ENCODE data around the gene CHRM4.
A peak's percentile ranks its signal among the peaks of the same experiment; 100 is the strongest.
"Not testable (repeated sequence)": the region's sequence is repeated elsewhere in the genome, so short reads cannot be mapped to it uniquely, and the experiment has no call there.

The CHRM4 gene

DNA sequence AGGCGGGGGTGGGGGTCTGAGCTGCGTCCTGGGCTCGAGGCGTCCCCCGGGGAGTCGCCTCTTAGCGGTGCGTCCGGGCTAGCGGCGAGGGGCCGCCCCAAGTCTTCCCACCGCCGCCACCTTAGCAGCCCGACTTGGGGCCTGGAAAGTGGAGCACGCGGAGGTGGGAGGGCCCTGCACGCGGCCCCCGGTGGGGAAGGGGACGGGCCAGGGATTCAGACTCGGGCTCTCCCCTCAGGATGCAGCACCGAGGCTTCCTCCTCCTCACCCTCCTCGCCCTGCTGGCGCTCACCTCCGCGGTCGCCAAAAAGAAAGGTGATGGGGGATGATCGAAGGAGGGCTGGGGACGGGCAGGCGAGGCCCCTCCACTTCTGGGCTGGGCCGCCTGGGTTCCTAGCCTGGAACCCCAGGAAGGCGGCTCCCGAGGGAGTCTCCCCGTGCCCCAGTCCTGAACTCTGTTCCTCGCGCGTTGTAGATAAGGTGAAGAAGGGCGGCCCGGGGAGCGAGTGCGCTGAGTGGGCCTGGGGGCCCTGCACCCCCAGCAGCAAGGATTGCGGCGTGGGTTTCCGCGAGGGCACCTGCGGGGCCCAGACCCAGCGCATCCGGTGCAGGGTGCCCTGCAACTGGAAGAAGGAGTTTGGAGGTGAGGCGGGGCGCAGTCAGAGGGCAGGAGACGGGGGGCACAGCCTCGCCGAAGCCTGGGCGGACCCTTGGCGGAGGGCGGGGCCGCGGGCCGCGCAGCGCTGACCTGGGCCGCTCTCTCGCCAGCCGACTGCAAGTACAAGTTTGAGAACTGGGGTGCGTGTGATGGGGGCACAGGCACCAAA lies 9.5 kb downstream of the CHRM4 start:
- DNase-seq (ENCODE audit: low spot score), result no peak

DNA sequence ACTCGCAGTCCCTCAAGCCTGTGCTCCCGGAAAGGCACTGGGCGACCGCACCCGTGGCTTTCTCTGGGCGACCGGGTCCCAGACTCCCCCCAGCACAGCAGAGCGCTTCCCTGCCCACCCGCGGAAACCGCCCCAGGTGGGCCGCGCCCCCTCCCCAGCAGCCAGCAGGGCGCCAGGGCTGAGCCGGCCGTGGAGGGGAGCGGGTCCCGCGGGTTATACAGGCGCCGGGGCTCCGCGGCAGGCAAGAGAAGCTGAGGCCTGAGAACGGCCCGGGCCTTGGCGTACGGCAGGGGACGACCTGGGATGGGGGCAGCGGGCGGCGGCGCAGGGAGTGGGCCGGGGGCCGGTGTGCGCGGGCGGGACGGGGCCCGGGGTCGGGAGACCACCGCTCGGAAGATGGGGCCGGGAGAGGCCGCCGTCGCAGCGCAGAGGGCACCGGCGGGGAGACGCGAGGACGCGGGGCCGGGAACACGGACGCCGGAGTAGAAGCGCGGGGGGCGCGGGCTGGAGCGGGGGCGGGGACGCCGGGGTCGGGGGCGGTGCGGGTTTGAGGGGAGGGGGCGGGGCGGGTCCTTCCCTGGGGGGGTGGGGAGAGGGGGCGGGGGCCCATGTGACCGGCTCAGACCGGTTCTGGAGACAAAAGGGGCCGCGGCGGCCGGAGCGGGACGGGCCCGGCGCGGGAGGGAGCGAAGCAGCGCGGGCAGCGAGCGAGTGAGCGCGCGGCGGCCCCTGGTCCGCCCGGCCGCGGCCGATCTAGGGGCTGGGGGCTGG lies 10.3 kb downstream of the CHRM4 start, which contains the start of gene MDK:
Gene MDK, plus strand, starts transcription at position 622 of the 771 bp plus-strand sequence. CDS start 389 bp downstream, outside the sequence.
- peak; percentile 83 for DNase-seq (ENCODE audit: low spot score)

DNA sequence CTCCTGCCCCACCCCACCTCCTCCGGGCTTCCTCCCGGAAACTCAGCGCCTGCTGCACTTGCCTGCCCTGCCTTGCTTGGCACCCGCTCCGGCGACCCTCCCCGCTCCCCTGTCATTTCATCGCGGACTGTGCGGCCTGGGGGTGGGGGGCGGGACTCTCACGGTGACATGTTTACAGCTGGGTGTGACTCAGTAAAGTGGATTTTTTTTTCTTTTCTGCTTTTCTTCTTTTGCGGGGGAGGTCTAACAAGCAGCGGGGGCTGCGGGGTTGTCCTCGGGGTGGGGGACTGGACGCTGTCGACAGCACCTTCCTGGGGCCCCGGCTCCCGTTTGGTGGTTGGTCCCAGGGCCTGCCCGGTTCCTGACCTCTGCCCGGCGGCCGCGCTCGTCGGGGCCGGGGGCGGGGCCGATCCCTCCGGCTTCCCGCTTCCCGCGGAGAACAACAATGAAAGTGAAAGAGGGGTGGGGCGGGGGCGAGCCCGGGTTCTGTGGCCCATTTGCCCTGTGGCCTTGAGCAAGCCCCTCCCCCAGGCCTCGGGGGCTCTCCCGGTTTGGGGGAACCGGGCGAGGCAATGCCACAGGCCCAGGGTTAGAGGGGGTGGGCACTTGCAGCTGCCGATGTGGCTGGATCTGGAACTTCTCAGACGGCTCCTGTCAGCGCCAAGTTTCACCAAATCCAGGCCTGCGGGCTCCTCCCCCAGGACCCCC lies 11.1 kb downstream of the CHRM4 start:
- peak; percentile 82 for DNase-seq (ENCODE audit: low spot score)

DNA sequence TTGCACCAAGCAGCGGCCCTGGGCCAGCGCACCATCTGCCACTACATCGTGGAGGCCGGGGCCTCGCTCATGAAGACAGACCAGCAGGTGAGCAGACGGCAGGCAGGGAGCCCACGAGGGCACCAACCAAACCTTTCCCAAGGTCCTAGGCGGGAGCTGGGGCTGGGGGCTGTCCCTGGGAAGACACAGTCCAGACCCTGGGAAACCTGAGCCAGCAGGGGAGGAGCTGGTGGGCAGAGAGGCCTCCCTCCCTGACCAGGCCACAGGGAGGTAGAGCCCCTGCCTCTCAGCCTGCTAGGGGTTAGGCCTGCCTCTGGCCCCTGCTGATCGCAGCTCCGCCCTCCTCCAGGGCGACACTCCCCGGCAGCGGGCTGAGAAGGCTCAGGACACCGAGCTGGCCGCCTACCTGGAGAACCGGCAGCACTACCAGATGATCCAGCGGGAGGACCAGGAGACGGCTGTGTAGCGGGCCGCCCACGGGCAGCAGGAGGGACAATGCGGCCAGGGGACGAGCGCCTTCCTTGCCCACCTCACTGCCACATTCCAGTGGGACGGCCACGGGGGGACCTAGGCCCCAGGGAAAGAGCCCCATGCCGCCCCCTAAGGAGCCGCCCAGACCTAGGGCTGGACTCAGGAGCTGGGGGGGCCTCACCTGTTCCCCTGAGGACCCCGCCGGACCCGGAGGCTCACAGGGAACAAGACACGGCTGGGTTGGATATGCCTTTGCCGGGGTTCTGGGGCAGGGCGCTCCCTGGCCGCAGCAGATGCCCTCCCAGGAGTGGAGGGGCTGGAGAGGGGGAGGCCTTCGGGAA lies 11.9 kb downstream of the CHRM4 start:
- not testable (repeated sequence) for DNase-seq (ENCODE audit: low spot score)

DNA sequence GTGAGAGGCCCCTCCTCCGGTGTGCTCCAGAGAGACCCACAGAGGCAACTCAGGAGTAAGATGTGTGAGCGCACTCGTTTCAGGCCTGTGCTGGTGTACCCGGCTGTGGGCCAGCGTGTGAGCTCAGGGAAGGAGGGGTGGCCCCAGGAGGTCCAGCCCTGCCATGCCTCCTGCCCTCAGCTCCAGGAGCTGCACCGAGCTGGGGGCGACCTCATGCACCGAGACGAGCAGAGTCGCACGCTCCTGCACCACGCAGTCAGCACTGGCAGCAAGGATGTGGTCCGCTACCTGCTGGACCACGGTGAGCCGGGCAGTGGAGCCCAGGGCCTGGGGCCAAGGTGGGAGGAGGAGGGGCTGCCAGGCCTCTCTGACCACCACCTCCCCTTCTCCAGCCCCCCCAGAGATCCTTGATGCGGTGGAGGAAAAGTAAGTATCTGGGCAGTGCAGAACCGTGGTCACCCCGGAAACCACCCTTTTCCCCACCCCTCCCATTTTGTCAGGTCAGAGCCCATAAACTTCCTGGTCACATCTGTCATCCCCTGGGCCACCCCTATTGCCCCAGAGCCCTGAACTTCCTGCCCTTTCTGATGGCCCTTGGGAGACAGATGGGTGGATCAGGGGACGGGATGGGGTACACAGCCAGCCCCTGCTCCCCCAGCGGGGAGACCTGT lies 12.6 kb downstream of the CHRM4 start:
- DNase-seq (ENCODE audit: low spot score), result no peak

DNA sequence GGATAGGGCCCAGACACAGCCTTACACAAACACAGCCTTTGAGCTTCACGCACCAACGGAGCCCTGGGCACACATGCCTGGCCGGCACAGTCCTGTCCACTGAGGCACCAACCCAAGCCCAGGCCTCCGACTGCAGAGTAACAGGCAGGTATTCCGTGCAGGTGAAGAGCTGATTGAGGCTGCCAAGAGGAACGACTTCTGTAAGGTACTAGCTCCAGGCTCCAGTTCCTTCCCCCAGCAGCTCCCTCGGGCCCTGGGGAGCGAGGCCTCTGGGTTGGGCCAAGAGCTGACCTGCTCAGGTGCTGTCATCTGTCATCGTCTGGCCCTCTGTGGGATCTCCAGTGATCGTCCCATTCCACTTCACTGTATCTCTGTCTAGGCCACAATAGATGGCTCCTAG lies 13.3 kb downstream of the CHRM4 start:
- DNase-seq (ENCODE audit: low spot score), result no peak

DNA sequence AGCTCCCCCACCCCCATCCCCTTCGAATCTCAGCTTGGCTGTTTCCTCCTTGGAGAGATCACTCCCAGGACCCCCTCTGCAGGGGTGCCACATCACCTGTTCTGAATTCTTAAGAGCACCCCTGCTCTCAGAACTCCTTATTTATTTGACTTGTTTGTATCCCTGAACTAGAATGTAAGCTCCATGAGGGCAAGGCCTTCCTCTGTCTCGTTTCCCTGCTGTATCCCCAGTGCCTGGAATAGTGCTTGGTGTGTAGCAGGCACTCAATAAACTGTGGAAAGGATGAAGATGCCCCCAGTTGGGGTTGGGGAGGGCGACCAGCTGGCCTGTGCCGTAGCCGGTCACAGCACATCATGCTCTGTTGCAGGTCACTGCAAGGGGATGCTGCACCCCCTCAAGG lies 13.7 kb downstream of the CHRM4 start:
- no peak for DNase-seq (ENCODE audit: low spot score)

DNA sequence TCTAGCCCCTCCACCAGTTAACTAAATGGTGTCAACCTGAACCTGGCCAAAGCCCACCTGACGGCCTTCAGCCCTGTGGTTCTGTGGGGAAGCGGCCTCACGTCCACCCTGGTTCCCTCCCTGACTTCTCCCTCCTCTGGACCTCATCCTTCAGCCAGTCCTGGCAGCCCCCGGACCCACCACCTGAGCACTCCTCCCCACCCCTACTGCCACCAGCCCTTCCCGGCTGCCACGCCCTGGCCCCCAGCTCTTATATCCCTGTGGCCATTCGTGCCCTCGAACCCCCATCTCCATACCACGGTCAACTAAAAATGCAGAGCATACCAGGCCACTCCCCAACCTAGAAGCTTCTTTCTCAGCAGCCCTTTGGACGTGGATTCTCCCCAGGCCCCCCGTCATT lies 14.3 kb downstream of the CHRM4 start:
- no peak for DNase-seq (ENCODE audit: low spot score)

DNA sequence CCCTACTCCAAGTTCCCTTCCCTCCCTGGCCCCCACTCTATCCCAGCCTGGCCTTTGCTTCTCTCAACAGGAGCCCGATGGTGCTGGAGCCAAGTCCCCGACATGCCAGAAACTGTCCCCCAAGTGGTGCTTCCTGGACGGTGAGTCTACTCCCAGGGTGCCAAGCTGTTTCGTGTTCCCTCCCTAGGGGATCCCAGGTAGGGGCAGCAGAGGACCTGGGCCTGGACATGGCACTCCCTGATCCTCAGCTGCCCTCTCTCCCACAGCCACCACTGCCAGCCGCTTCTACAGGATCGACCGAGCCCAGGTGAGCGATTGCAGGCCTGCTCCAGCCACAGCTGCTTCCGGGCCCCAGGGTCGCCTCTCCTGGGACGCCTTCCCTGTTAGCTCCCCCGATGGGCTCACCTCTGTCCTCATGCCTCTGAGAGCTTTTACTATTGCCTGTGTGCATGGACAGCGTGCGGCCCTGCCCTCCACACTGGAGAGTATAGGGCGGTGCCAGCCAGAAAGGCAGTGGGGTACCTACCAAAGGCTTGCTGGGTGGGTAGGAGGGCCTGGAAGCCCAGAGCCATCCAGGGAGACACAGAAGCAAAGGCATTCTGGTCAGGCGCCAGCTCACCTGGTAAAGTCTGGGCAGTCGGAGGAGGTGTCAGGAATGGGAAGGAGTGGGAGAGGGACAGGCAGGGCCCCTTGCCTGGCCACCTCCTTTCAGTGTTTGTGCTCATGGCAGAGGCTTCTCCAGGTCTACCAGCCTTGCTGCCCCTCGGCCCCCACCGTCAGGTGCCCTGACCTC lies 15.1 kb downstream of the CHRM4 start:
- no peak for DNase-seq (ENCODE audit: low spot score)

DNA sequence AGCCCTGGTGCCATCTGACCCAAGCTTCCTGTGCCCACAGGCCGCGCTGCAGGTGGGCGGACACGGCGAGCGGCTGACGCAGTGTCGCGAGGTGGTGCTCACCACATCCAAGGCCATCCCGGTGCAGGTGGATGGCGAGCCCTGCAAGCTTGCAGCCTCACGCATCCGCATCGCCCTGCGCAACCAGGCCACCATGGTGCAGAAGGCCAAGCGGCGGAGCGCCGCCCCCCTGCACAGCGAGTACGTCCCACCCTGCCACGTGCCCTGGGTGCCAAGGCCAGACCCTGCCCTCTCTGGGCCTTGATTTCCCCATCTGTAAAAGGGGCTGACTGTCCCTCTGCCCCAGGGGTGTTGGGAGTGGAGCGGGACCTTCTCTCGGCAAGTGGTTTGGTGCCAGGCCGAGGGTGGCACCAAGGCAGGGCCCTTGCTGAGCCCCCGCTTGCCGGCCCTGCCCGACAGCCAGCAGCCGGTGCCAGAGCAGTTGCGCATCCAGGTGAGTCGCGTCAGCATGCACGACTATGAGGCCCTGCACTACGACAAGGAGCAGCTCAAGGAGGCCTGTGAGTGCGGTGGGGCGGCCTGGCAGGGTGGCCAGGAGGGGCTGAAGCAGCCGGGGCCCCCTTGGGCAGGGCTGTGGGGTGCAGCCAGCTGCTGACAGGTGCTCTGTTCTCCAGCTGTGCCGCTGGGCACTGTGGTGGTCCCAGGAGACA lies 16.0 kb downstream of the CHRM4 start:
- DNase-seq (ENCODE audit: low spot score), result no peak

DNA sequence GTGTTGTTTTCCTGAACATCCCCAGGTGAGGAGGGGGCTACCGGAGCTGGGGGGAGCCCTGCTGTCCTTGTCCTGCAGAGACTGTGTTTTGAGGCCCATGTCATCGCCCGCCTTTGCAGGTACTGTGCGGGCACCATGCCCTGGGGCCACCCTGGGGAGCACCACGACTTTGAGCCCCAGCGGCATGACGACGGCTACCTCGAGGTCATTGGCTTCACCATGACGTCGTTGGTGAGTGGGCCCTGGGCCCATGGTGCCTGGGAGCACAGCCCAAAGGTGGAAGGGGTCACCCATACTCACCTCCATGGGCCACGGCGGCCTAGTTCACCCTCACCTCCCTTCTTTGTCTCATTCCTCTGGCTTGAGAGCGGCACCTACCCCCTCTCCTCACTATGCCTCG lies 16.8 kb downstream of the CHRM4 start:
- DNase-seq (ENCODE audit: low spot score), result no peak

DNA sequence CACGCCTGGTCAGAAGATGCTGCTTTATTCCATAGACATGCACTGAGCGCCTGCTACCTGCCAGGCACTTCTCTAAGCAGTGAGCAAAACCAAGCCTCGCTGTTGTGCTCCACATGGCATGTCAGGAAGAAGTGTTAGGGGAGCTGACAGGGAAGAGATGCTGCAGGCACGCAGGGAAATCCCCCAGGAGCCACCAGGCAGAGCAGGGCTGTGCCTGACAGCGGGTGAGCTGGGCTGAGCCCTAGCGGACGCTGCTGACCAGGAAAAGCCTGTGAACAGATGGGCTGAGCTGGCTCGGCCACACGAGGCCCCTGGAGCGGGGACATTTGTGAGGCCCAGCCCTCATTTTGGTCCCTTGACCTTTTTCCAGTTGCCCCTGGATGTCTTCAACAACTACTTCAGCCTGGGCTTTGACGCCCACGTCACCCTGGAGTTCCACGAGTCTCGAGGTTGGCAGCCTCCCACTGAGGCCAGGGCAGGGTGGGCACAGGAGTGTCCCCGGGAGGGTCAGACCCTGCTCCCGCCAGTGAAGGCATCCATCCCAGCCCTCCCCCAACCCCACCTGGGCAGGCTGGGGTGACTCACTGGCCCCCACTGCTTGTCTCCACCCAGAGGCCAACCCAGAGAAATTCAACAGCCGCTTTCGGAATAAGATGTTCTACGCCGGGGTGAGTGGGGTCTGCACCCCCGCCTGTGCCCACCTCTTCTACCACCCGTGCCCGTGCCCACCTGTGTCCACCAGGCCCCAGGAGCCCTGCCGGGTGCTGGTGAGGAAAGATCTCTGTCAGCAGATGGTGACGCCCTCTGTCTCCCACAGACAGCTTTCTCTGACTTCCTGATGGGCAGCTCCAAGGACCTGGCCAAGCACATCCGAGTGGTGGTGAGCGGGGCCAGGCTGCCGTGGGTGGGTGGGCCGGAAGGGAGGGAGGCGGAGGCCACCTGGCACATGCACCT lies 17.5 kb downstream of the CHRM4 start:
- DNase-seq (ENCODE audit: low spot score), result no peak

DNA sequence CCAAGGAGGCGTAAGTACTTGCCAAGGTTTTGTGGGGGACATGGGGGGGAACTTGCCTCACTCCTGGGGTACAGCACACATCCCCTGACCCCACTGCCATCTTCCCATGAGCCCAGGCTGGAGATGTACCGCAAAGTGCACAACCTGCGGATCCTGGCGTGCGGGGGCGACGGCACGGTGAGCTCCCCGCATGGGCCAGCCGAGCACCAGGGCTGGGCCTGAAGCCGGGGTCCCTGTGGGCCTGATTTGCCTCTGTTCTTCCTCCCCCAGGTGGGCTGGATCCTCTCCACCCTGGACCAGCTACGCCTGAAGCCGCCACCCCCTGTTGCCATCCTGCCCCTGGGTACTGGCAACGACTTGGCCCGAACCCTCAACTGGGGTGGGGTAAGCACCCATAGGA lies 19.1 kb downstream of the CHRM4 start:
- not testable (repeated sequence) for DNase-seq (ENCODE audit: low spot score)

DNA sequence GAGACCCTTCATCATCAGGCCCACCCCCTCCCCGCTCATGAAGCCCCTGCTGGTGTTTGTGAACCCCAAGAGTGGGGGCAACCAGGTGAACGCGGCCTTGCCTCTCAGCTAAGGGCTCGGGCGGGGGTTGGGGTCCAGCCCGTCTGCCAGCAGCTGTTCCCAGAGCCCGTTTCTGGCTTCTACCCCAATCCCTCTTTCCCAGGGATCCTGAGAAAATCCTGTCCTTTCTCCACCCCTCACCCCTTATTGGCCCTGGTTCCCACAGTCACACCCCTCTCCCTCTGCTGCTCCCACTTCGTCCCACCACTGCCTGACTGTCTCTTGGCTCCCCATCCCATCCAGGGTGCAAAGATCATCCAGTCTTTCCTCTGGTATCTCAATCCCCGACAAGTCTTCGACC lies 19.5 kb downstream of the CHRM4 start:
- DNase-seq (ENCODE audit: low spot score), result no peak

DNA sequence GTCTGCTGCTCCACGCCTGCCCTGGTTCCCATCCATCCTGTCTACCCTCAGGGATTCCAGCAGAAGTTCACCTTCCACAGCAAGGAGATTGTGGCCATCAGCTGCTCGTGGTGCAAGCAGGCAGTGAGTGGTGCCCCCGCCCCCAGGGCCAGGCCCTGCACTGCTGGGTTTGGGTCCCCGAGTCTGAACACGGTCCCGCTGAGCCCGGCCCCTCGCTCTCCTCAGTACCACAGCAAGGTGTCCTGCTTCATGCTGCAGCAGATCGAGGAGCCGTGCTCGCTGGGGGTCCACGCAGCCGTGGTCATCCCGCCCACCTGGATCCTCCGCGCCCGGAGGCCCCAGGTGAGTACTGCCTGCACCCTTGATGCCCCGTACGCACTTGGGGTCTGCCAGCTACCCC lies 20.3 kb downstream of the CHRM4 start:
- not testable (repeated sequence) for DNase-seq (ENCODE audit: low spot score)

DNA sequence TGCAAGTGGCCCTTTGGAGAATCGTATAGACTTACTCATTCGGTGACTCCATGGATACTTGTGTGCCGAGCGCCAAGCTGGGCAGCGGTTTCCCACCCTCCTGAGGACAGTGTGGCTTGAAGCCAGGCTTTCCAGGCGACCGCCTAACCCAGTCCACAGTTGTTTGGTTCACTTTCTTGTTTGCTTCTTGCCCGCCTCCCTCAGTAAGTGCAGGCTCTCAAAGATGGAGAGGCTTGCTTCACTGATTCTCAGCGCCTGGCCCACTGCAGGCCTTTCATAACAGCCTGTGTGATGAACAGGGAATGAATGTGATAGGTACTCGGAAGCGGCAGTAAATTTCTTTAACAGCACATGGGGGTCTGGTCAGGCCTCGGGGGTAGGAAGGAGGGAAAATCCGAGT lies 21.3 kb downstream of the CHRM4 start:
- DNase-seq (ENCODE audit: low spot score), result no peak

DNA sequence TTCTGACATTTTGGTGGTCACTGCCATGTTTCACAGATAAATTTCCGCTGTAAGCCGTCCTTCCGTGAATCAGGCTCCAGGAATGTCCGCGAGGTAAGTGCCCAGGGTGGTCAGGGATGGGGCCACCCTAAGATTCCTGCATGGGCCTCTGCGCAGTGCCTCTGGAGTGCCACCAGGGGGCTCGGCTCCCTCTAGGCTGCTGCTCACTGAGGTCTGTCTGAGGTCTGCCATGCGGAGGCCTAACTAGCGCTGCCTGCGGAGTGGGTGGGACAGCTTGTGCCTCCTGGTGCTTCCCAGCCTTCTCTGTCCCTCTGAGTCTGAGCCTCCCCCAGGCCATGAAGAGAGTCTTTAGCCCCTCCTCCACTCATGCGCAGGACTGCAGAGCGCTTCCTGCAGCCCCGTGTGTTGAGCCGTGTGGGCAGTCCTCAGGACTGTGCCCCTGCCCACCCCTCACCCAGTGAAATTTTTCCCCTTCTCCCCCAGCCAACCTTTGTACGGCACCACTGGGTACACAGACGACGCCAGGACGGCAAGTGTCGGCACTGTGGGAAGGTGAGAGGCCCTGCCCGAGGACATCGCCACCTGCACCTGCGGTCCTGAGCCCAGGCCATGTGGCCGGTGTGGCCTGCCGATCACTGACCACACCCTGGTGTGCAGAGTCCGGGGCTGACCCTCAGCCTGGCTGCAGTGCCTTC lies 22.0 kb downstream of the CHRM4 start:
- no peak for DNase-seq (ENCODE audit: low spot score)

DNA sequence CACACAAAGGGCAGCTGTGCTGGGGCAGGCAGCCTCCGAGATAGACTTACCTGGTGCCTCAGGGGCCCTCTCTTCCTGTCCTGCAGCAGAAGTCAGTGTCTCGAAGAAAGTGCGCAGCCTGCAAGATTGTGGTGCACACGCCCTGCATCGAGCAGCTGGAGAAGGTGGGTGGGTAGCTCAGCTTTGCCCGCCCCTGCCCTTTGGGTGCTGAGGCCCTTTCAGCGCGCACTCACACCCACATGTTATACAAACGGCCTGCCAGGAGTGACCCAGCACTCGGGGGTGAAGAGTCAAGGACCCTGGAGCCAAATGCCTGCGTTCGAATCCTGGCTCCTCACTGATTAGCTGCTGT lies 23.7 kb downstream of the CHRM4 start:
- no peak for DNase-seq (ENCODE audit: low spot score)
